IPS-NIHi7 (cell line): ENCODE results near the gene CABCOCO1.
"Not testable (repeated sequence)": the region's sequence is repeated elsewhere in the genome, so short reads cannot be mapped to it uniquely, and the experiment has no call there.

Experiments
- DNase-seq: peaks from one replicate; pipeline ENCODE4 v3.0.0; 2012; ENCODE audit warnings: mixed read lengths; ENCODE audit errors: extremely low spot score

CABCOCO1 gene

GRCh38 chr10:61643316-61643751 is 19.4 kb upstream of the CABCOCO1 start:
- no peak for DNase-seq

DNA sequence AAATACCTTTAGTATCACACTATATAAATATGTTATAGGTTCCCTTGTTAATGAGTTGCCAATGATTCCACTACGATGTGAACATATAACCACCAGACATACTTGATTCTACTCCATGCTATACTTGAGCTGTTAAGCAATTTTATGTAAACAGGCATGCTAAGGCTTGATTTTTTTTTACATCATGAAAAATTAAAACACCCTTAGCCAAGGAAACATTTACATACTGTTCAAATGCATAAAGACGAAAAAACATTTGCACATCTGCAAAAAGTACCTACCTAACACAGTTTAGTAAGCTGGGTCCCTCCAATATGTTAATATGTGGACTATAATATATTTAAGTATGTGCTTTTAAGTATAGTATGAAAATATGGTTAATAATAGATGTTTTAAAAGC is 9.0 kb upstream of the CABCOCO1 start:
- no peak for DNase-seq

DNA sequence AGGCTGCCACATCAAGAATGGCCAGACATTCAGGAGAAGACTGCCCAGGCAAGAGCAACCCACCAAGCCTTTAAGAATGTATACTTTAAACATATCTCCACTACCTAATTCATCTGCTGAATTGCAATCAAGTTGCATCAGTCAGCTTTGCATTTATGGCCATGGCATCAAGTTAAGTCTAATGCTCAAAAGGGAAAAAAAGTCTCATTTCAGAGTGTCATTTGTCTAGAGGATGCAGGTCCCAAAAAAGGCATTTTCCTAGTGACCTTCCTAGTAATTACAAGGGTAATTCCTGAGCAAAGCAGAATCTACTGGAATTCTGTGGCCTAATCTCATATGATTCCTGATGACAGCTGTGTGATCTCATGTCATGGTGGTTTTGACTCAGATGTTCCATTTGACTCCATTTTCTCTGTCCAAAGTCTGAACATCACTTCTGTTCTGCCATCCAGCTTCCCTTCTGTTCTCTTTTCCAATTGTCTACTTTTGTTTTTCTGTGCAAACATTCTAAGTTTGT is 7.3 kb upstream of the CABCOCO1 start:
- DNase-seq = no peak

GRCh38 chr10:61663466-61663865 is 737 bp downstream of the CABCOCO1 start:
- no peak for DNase-seq

DNA sequence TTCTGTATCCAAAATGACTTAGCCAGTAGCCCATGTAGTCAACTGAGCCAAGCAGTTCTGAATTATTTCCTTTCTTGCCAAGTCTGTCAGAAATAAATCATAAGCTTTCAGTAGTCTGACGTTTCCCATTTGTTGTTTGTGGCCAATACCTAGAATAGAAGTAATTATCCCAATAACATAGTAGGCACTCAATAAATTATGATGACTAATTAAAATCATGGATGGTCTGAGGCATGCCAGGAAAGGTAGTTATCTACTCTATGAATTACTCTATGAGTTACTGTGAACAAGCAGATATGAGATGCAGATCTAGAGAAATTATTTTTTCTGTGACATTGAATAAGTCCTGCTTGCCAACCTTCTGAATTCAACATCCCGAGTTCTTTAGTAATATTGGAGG is 2.3 kb downstream of the CABCOCO1 start:
- DNase-seq = no peak

DNA sequence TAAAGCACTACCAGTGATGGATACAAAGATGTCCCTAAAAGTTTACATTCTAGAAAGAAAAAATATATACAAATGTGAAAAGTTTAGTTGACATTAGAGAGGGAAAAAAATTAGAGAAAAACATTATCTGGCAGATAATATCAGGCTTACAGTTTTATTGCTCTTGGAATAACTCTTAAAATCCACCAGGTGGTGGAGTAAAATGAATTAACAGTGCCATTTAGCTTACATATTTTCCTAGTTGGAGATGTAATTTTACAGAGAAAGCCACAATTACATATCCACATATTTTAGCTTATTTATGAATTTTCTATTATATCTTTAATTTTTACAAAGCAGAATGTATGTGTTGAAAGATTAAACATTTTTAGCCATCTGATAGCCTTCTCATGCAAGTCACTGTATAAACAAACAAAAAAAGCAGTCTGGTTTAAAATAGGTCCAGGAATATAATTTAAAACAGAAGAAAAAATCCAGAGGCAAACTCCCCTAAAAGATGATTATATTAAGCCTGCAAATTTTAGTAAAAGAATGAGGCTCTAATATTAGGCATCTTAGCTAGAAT is 6.5 kb downstream of the CABCOCO1 start:
- DNase-seq = no peak

- no peak for DNase-seq
Observed at GRCh38 chr10:61669849-61670248, 7.1 kb downstream of the CABCOCO1 start.

DNA sequence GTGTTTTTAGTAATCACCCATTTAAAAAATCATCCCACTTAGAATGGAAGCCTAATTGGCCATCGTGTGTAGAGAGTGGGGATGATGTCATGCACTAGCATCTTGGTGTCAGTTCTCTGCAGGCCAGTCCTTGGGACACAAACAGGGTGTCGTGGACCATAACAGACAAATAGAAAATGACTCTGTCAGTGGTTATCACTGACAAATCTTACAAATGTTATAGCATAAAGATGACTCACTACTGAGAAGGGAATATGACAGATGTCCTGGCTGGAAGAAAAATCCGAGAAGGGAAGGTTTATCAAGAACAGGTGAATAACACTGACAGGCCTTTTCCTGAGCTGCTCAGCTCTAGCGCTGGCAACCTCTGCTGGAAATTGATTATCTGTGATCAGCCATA is 10.6 kb downstream of the CABCOCO1 start:
- no peak for DNase-seq

DNA sequence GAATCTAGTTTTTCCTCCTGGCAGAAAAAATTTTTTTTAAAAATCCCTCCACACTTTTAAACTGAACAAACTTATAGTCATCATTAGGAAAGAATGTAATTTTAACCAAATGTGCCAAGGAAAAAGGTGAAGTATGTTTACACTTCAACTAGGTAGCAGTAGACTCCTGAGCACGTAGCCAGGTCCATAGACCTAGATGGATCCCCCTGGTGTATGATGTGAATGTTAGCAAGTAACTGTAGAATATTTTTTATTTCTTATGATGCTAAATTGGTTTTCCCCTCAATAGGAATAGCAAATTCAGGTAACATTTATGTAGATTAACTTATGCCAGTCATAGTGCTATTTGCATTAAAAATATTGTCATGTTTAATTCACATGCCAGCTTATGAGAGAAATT is 19.6 kb downstream of the CABCOCO1 start:
- no peak for DNase-seq

- DNase-seq = no peak
Observed at GRCh38 chr10:61683319-61683718, 20.6 kb downstream of the CABCOCO1 start.

DNA sequence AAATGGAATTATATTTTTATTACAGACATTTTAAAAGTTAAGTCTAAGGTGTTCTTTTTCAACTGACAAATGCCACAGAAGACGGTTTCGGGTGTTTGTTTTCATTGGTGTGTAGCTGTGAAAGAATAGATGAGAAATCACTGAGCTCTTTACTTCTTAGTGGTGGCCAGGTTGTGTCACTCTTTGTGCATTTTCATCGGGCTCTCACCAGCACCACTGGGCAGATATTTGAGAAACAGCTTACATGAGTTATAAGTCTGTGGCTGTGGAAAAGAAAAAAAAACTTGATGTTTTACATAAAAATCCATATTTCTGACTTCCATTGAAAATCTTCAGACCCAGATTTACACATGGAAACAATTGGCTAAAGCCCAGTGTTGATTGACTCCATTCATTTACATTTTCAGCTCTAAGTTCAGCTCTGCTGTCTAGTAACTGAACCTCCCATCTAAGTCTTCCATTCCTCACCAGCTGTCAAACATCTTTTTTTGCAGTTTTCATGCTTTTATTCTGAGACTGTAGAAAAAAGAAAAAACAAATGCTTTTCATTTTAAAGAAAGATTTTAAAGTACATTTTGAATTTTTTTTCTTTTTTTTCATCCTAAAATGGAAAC is 22.3 kb downstream of the CABCOCO1 start:
- DNase-seq = no peak

- no peak for DNase-seq
Observed at GRCh38 chr10:61688551-61689308, 26.0 kb downstream of the CABCOCO1 start.

DNA sequence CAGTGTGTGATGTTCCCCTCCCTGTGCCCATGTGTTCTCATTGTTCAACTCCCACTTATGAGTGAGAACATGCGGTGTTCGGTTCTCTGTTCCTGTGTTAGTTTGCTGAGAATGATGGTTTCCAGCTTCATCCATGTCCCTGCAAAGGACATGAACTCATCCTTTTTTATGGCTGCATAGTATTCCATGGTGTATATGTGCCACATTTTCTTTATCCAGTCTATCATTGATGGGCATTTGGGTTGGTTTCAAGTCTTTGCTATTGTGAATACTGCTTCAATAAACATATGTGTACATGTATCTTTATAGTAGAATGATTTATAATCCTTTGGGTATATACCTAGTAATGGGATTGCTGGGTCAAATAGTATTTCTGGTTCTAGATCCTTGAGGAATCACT is 28.9 kb downstream of the CABCOCO1 start:
- DNase-seq = not testable (repeated sequence)

- no peak for DNase-seq
Observed at GRCh38 chr10:61692447-61693010, 29.8 kb downstream of the CABCOCO1 start.

DNA sequence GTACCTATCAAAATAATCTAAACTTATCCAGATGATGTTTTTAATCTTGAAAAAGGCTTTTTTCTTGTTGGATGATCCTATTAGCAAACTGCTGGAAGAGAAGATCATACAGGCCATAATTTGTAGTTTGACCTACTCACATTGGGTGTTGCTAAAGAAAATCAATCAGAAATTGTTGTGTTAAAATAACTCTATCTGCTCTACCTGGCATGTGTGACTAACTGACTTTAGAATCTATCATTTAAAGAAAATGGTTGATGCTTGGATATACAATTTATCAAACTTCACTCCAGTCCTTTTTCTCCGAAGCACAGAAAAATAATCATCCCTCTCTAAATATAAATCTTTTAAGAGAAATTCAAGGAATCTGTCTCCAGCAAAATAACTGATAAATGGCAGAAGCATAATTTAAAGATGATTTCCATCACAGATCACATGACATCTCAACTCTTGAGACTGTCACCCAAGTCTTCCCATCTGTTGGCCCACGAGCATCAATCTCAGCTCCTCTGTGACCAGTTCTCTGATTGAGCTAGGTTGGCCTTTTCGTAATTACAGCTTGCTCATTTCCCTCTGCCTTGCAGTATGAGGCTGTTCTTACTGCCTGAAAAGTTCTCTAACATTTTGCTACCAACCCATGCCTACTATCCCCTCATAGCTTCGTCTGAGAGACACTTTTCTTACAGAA is 36.4 kb downstream of the CABCOCO1 start:
- no peak for DNase-seq

GRCh38 chr10:61701055-61701705 is 38.5 kb downstream of the CABCOCO1 start:
- no peak for DNase-seq

- no peak for DNase-seq
Observed at GRCh38 chr10:61701706-61702105, 39.0 kb downstream of the CABCOCO1 start.

DNA sequence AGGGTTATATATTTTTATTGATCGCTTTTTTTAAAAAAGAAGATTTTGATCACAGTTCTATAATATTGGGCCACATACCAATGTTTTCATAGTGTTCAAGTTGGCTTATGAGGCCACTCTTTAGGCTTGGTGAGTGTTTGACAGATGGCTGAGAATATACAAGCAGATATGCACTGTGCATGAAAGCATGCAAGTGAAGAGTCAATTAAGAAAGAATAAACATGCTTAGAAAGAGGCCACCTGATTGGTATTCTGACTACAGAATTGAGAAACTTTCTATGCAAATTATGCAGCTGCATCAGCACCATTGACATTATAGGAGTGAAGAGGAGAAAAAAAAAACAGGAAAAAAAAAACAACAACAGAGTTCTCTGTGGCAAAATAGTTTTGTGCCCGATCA is 39.9 kb downstream of the CABCOCO1 start:
- no peak for DNase-seq

- no peak for DNase-seq
Observed at GRCh38 chr10:61705022-61705613, 42.4 kb downstream of the CABCOCO1 start.

GRCh38 chr10:61708846-61709245 is 46.1 kb downstream of the CABCOCO1 start:
- DNase-seq = no peak

GRCh38 chr10:61712105-61712504 is 49.4 kb downstream of the CABCOCO1 start:
- not testable (repeated sequence) for DNase-seq
